Neural cell (in vitro differentiated cells): ENCODE measurements around the gene ACBD7.

ENCODE experiments used
- CTCF ChIP-seq: fragments of 450-650 bp; IDR thresholded peaks from 2 replicates; pipeline ENCODE4 v1.5.1; 2014; ENCODE audit warnings: antibody characterized with exemption, mild to moderate bottlenecking, moderate library complexity; ENCODE audit not compliant: poor library complexity, severe bottlenecking
- EP300 ChIP-seq: fragments of 450-650 bp; conservative IDR thresholded peaks from 2 replicates; pipeline ENCODE4 v1.6.1; 2014; ENCODE audit warnings: antibody characterized with exemption, mild to moderate bottlenecking, moderate library complexity; ENCODE audit not compliant: poor library complexity, severe bottlenecking
- POLR2AphosphoS5 ChIP-seq: IDR thresholded peaks from 2 replicates; pipeline ENCODE4 v1.6.1; 2012
- SMC3 ChIP-seq: fragments of 450-650 bp; conservative IDR thresholded peaks from 2 replicates; pipeline ENCODE4 v1.6.1; 2014; ENCODE audit warnings: antibody characterized with exemption, mild to moderate bottlenecking, moderate library complexity; ENCODE audit not compliant: poor library complexity

GRCh38 chr10:15112657-15113056, 24.1 kb upstream of the ACBD7 start:
- TF ChIP-seq CTCF (no peak), SMC3 (no peak), EP300 (no peak), POLR2AphosphoS5 (no peak)
